Measurements from ENCODE around the gene IPO9.

GRCh38 chr1:201820413-201820812, 8.5 kb upstream of the IPO9 start:
- TF ChIP-seq CREB1 (CRISPR knock-in tag; IDR thresholded peaks at IDR 0.05; ENCODE audit: low read depth) (no peak), CTCF (conservative IDR thresholded peaks at IDR 0.05; ENCODE audit: low read depth in 2 of 2) (no peak)

All from GM23338 (cell line).